HCT116 (cell line): ENCODE measurements around the gene ADGRD1. TPM values are rescaled to one million over a fixed set of nuclear protein-coding genes. Genes with fewer than 3 reads are reported as not detected.

ENCODE experiments used
- ATAC-seq: fragments of 200-7000 bp; cut with Tn5 transposase; 2 replicates; pipeline ENCODE4 v1.9.1; 2020; ENCODE audit warnings: mild to moderate bottlenecking, moderate library complexity
- BruUV-seq: library from RNA; stranded (reverse); fragments of 400-500 nt; replicated peaks from 2 replicates; lab custom pipeline; 2021; lab: Mats Ljungman, UMichigan
- CTCF ChIA-PET: fragments of 300-600 bp; sonication (Branson Sonifier 250); formaldehyde crosslinking; loops from one replicate; lab custom pipeline; 2021; ENCODE audit warnings: antibody characterized with exemption; lab: Charles Lee
- POLR2A ChIA-PET: fragments of 300-600, 350-600 bp; sonication (Branson Sonifier 250); formaldehyde crosslinking; loops from one replicate; lab custom pipeline; 2021; ENCODE audit warnings: antibody characterized with exemption; lab: Charles Lee
- RAD21 ChIA-PET, 2 experiments: fragments of 300-600 bp; sonication (Branson Sonifier 250); formaldehyde crosslinking; loops; one replicate each; lab custom pipeline; 2023; ENCODE audit warnings: low total read pairs in 2 of 2; ENCODE audit not compliant: uncharacterized antibody in 2 of 2, unreplicated experiment in 2 of 2, low non-redundant PET in 1 of 2; lab: Charles Lee
- DNase-seq: peaks from one replicate; pipeline ENCODE4 v3.0.0-alpha.2; 2010; ENCODE audit warnings: low read depth, low spot score
- H2AFZ ChIP-seq: fragments of 200-600 bp; shearing (Covaris generic), sonication (generic); 2 replicates; pipeline ENCODE4 v1.6.1; 2017; ENCODE audit warnings: low read depth, mixed run types, mixed read lengths, antibody characterized with exemption, low read length; ENCODE audit not compliant: poor library complexity, severe bottlenecking
- H3K27ac ChIP-seq: 2 replicates; pipeline ENCODE4 v1.5.1; 2012; ENCODE audit warnings: low read depth, low read length
- H3K27me3 ChIP-seq: fragments of 200-600 bp; sonication (generic); 2 replicates; pipeline ENCODE4 v1.6.1; 2016; ENCODE audit warnings: mixed run types, low read length, mixed read lengths; ENCODE audit not compliant: insufficient read depth
- H3K36me3 ChIP-seq, 2 experiments: fragments of 200-500 bp in 1 of 2; fragments of 200-600 bp in 1 of 2; sonication (Bioruptor generic) in 1 of 2; sonication (generic) in 1 of 2; 2 replicates each; pipeline versions ENCODE4 v1.5.1 to v1.6.1; 2014 to 2016; ENCODE audit warnings: low read length in 2 of 2, inconsistent platforms in 1 of 2, mixed read lengths in 1 of 2, mixed run types in 1 of 2; ENCODE audit not compliant: insufficient read depth in 2 of 2, control insufficient read depth in 1 of 2
- H3K4me1 ChIP-seq, 2 experiments: fragments of 200-600 bp in 1 of 2; sonication (generic) in 1 of 2; 2 replicates each; pipeline versions ENCODE4 v1.5.1 to v1.6.1; 2012 to 2017; ENCODE audit warnings: low read length in 2 of 2, inconsistent platforms in 1 of 2, mild to moderate bottlenecking in 1 of 2, mixed read lengths in 1 of 2, mixed run types in 1 of 2, moderate library complexity in 1 of 2; ENCODE audit not compliant: insufficient read depth in 2 of 2, control insufficient read depth in 1 of 2
- H3K4me2 ChIP-seq: fragments of 200-600 bp; sonication (generic); 2 replicates; pipeline ENCODE4 v1.6.1; 2017; ENCODE audit warnings: mixed run types, low read length, mixed read lengths
- H3K4me3 ChIP-seq, 2 experiments: fragments of 200-600 bp in 1 of 2; sonication (generic) in 1 of 2; replicated peaks in 1 of 2; 2 replicates each; pipeline ENCODE4 v1.5.1; 2011 to 2016; ENCODE audit warnings: low read length in 2 of 2, control low read depth in 1 of 2, low read depth in 1 of 2, mild to moderate bottlenecking in 1 of 2, mixed read lengths in 1 of 2, mixed run types in 1 of 2
- H3K79me2 ChIP-seq: fragments of 200-600 bp; sonication (generic); 2 replicates; pipeline ENCODE4 v1.6.1; 2017; ENCODE audit warnings: mild to moderate bottlenecking, mixed run types, low read length, moderate library complexity, mixed read lengths; ENCODE audit not compliant: insufficient read depth
- H3K9ac ChIP-seq: fragments of 200-600 bp; sonication (generic); 2 replicates; pipeline ENCODE4 v1.6.1; 2016; ENCODE audit warnings: low read length, mixed read lengths
- H3K9me2 ChIP-seq: fragments of 200-600 bp; sonication (generic), shearing (Covaris generic); 2 replicates; pipeline ENCODE4 v1.6.1; 2017; ENCODE audit warnings: mixed run types, mild to moderate bottlenecking, moderate library complexity; ENCODE audit not compliant: insufficient read depth
- H3K9me3 ChIP-seq, 2 experiments: fragments of 200-500 bp in 1 of 2; fragments of 200-600 bp in 1 of 2; sonication (Bioruptor generic) in 1 of 2; sonication (generic) in 1 of 2; 2 replicates each; pipeline ENCODE4 v1.6.1; 2014 to 2017; ENCODE audit warnings: low read length in 2 of 2, mixed read lengths in 2 of 2, inconsistent platforms in 1 of 2, low read depth in 1 of 2, mild to moderate bottlenecking in 1 of 2, mixed run types in 1 of 2, moderate library complexity in 1 of 2; ENCODE audit not compliant: control insufficient read depth in 1 of 2, insufficient read depth in 1 of 2
- H4K20me1 ChIP-seq: fragments of 200-600 bp; sonication (generic), shearing (Covaris generic); 2 replicates; pipeline ENCODE4 v1.6.1; 2017; ENCODE audit warnings: mixed run types, mild to moderate bottlenecking, moderate library complexity; ENCODE audit not compliant: insufficient read depth
- ATF3 ChIP-seq: IDR thresholded peaks from 2 replicates; pipeline ENCODE4 v1.6.1; 2012
- EZH2phosphoT487 ChIP-seq: fragments of 200-600 bp; IDR thresholded peaks from 2 replicates; pipeline ENCODE4 v1.6.1; 2018; ENCODE audit warnings: antibody characterized with exemption, borderline replicate concordance
- FOSL1 ChIP-seq: IDR thresholded peaks from 2 replicates; pipeline ENCODE4 v1.6.1; 2012; ENCODE audit warnings: low read depth
- REST ChIP-seq: IDR thresholded peaks from 2 replicates; pipeline ENCODE4 v1.6.1; 2012; ENCODE audit warnings: low read depth
- SIN3A ChIP-seq: IDR thresholded peaks from 2 replicates; pipeline ENCODE4 v1.6.1; 2012; ENCODE audit warnings: low read depth
- SP1 ChIP-seq: IDR thresholded peaks from 2 replicates; pipeline ENCODE4 v1.6.1; 2012; ENCODE audit warnings: low read depth
- TCF7L2 ChIP-seq: IDR thresholded peaks from 2 replicates; pipeline ENCODE4 v1.7.0; 2011; ENCODE audit warnings: borderline replicate concordance, inconsistent platforms; ENCODE audit not compliant: insufficient read depth, insufficient read length; ENCODE audit errors: extremely low read depth
- ZBTB33 ChIP-seq: IDR thresholded peaks from 2 replicates; pipeline ENCODE4 v1.6.1; 2011; ENCODE audit warnings: mild to moderate bottlenecking, low read length, moderate library complexity; ENCODE audit not compliant: insufficient replicate concordance; ENCODE audit errors: extremely low read depth
- ZFX ChIP-seq: fragments of 450-650 bp; IDR thresholded peaks from 2 replicates; pipeline ENCODE4 v1.6.1; 2017
- intact Hi-C: fragments of 100-400 bp; cut with micrococcal nuclease; formaldehyde crosslinking; loops from 2 replicates; pipeline ENCODE4 v1.10.0; 2022
- total RNA-seq: library from RNA; stranded (reverse); gene quantifications from one replicate; pipeline ENCODE4 v1.2.1, GENCODE V29; 2021; ENCODE audit not compliant: unreplicated experiment

ADGRD1 gene
- total RNA-seq, 1 experiment from 2014 or later: 0.44 TPM

GRCh38 chr12:130983328-130984017 is 29.8 kb downstream of the ADGRD1 start:
- no peaks in the 10 kb centered on the region; the same call in 1 of the 2 replicates for H3K9me2 ChIP-seq
- no TSS peak for BruUV-seq
- no peak overlapping the region for H3K27ac ChIP-seq
- H3K36me3 ChIP-seq: no peaks in the 10 kb centered on the region
- CTCF ChIA-PET: no interaction called here
- H3K27me3 ChIP-seq: peaks cover 17% of the 10 kb centered on the region
- ATAC-seq: no peak
- no peak overlapping the region for H3K4me2 ChIP-seq
- TF ChIP-seq SIN3A: no peak
- no peak for TF ChIP-seq TCF7L2
- no peak for TF ChIP-seq SP1
- TF ChIP-seq ZBTB33: no peak
- no peak for TF ChIP-seq FOSL1
- TF ChIP-seq REST: no peak
- no peak for TF ChIP-seq ATF3
- no peak for TF ChIP-seq ZFX
- no peak for TF ChIP-seq EZH2phosphoT487
- no peaks in the 10 kb centered on the region for H3K9me3 ChIP-seq
- H3K4me3 ChIP-seq: no peak overlapping the region
- H3K4me1 ChIP-seq: no peaks in the 10 kb centered on the region
- no peak overlapping the region for H3K9ac ChIP-seq
- H3K79me2 ChIP-seq: no peaks in the 10 kb centered on the region
- intact Hi-C loops: no loop called here
- RAD21 ChIA-PET: no interaction called here
- POLR2A ChIA-PET: no interaction called here
- no peak for DNase-seq
- no peaks in the 10 kb centered on the region for H4K20me1 ChIP-seq
- no peak overlapping the region for H2AFZ ChIP-seq
